D721Med (cell line): ENCODE data around the gene RHEB.

Experiments
- DNase-seq: peaks from one replicate; pipeline ENCODE4 v3.0.0; 2011; ENCODE audit warnings: low spot score; ENCODE audit not compliant: insufficient read length
- FAIRE-seq: peaks from 2 replicates; lab custom pipeline; 2011; peaks lifted over from hg19 to GRCh38; lab: Jason Lieb, UNC
- CTCF ChIP-seq: IDR thresholded peaks from 2 replicates; pipeline ENCODE4 v1.5.1; 2012; ENCODE audit warnings: mild to moderate bottlenecking, control low read depth; ENCODE audit not compliant: insufficient read depth; ENCODE audit errors: missing control alignments

The RHEB gene

GRCh38 chr7:151507806-151508205, 11.9 kb downstream of the RHEB start:
- TF ChIP-seq CTCF: no peak
- DNase-seq (no peak), FAIRE-seq (no peak)

GRCh38 chr7:151506901-151507382, 12.8 kb downstream of the RHEB start:
- FAIRE-seq (no peak), DNase-seq (no peak)
- peak; percentile 20 for TF ChIP-seq CTCF

GRCh38 chr7:151505836-151506468, 13.7 kb downstream of the RHEB start:
- FAIRE-seq: no peak
- no peak for TF ChIP-seq CTCF
- DNase-seq: no peak

- DNase-seq (no peak), FAIRE-seq (no peak)
- TF ChIP-seq CTCF: no peak
These were observed 14.3 kb downstream of the RHEB start for GRCh38 chr7:151505433-151505832.

GRCh38 chr7:151504715-151505326, 14.9 kb downstream of the RHEB start:
- FAIRE-seq (no peak), DNase-seq (no peak)
- no peak for TF ChIP-seq CTCF

GRCh38 chr7:151503902-151504714, 15.6 kb downstream of the RHEB start:
- no peak for TF ChIP-seq CTCF
- DNase-seq (no peak), FAIRE-seq (no peak)
